ENCODE results near the gene GPC5.

GRCh38 chr13:91710733-91711132, 312.3 kb downstream of the GPC5 start:
- TF ChIP-seq KAT8 (IDR thresholded peaks at IDR 0.05; ENCODE audit: low read depth) = no peak
- TF ChIP-seq KLF1 (tag; IDR thresholded peaks at IDR 0.05) = no peak
